Activated CD8-positive, alpha-beta memory T cell treated with anti-CD3 and anti-CD28 coated beads, Interleukin-2, amount 10 ng/mL, durations not matched to agents 7 days and 5 days (primary cell): ENCODE results near the gene CIDEA. TPM values are rescaled to one million over a fixed set of nuclear protein-coding genes. Genes with fewer than 3 reads are reported as not detected.
"Not testable (repeated sequence)": the region's sequence is repeated elsewhere in the genome, so short reads cannot be mapped to it uniquely, and the experiment has no call there.

Source experiments
- ATAC-seq: fragments of 150-1000 bp; cut with Tn5 transposase; one replicate; pipeline ENCODE4 v1.10.0; 2021; ENCODE audit warnings: moderate library complexity
- CTCF ChIA-PET: fragments of 350-600 bp; sonication (Branson Sonifier 250); formaldehyde crosslinking; loops from one replicate; lab custom pipeline; 2021; ENCODE audit warnings: antibody characterized with exemption; lab: Charles Lee
- DNase-seq: peaks from one replicate; pipeline ENCODE4 v3.0.0-alpha.2; 2020
- H3K27ac Mint-ChIP-seq: one replicate; pipeline ENCODE4 v1.8.0; 2021; ENCODE audit warnings: mild to moderate bottlenecking, mixed read lengths
- H3K27me3 Mint-ChIP-seq: one replicate; pipeline ENCODE4 v1.8.0; 2021; ENCODE audit warnings: mixed read lengths
- H3K36me3 Mint-ChIP-seq: one replicate; pipeline ENCODE4 v1.8.0; 2021; ENCODE audit warnings: mild to moderate bottlenecking, mixed read lengths
- H3K4me1 Mint-ChIP-seq: one replicate; pipeline ENCODE4 v1.8.0; 2021; ENCODE audit warnings: mixed read lengths
- H3K4me3 Mint-ChIP-seq: one replicate; pipeline ENCODE4 v1.8.0; 2021; ENCODE audit warnings: mild to moderate bottlenecking, moderate library complexity, mixed read lengths
- H3K9me3 Mint-ChIP-seq: one replicate; pipeline ENCODE4 v1.8.0; 2022; ENCODE audit warnings: low read depth, mixed read lengths
- total RNA-seq, 2 experiments: library from RNA; stranded (reverse); gene quantifications; one replicate each; pipeline ENCODE4 v1.2.3, GENCODE V29; 2021

The CIDEA gene
- total RNA-seq, 2 experiments from 2014 or later, result not detected

DNA sequence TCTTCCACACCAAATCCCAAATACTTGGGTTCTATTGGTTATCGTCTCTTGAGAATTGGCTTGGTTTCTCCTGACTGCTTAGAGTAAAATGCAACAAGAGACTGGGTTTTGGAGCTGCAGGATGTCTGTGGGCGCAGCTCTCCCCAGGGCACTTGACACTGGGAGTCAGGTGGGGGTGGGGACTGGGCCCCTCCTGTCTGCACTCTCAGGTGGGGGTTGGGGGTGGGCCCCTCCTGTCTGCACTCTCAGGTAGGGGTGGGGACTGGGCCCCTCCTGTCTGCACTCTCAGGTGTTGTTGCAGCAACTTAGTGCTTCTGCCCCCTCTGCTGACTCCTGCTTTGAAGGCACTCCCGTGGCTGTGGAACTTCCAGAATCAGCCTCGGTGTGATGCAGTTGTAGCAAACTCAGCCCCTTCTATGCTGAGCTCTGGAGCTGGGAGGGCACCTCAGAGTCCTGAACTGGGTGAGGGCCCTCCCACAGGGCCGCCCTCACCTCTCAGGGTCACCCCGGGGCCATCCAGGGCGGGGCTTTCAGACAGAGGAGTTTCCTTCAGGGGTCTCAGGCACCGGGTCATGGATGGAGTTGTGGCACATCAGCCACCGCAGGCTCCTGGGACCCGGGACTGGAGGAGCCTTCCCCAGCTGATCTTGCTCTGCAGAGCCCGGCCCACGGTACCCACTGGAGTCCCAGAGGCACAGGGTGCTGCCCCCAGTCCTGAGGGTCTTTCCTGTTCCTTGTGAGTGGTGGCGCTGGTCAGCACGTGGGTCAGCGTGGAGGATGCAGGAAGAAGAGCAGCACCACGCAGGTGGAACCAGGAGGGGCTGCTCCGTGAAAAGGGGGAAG is 22.9 kb upstream of the CIDEA start:
- H3K4me1 Mint-ChIP-seq, result peaks cover 1% of the 10 kb centered on the region
- H3K36me3 Mint-ChIP-seq, result no peaks in the 10 kb centered on the region
- CTCF ChIA-PET, result no interaction called here
- peaks cover 4% of the 10 kb centered on the region for H3K27me3 Mint-ChIP-seq
- ATAC-seq (no peak), DNase-seq (no peak)
- no peak overlapping the region for H3K4me3 Mint-ChIP-seq
- no peaks in the 10 kb centered on the region for H3K9me3 Mint-ChIP-seq
- no peak overlapping the region for H3K27ac Mint-ChIP-seq

GRCh38 chr18:12231986-12232385 is 22.2 kb upstream of the CIDEA start:
- peaks cover 4% of the 10 kb centered on the region for H3K27me3 Mint-ChIP-seq
- ATAC-seq (no peak), DNase-seq (no peak)
- H3K4me3 Mint-ChIP-seq, result no peak overlapping the region
- H3K27ac Mint-ChIP-seq, result no peak overlapping the region
- H3K4me1 Mint-ChIP-seq, result peaks cover 1% of the 10 kb centered on the region
- no peaks in the 10 kb centered on the region for H3K36me3 Mint-ChIP-seq
- CTCF ChIA-PET, result no interaction called here
- H3K9me3 Mint-ChIP-seq, result no peaks in the 10 kb centered on the region

- Mint-ChIP-seq H3K36me3 (no peaks in the 10 kb centered on the region), H3K4me1 (peaks cover under 1% of the 10 kb centered on the region), H3K9me3 (no peaks in the 10 kb centered on the region), H3K27me3 (peaks cover 13% of the 10 kb centered on the region), H3K4me3 (no peak overlapping the region), H3K27ac (no peak overlapping the region)
- no peak for DNase-seq
- ATAC-seq, result no peak
- CTCF ChIA-PET, result no interaction called here
These were observed 20.8 kb upstream of the CIDEA start for GRCh38 chr18:12233378-12233777.

GRCh38 chr18:12234451-12235190 is 19.5 kb upstream of the CIDEA start:
- CTCF ChIA-PET, result no interaction called here

GRCh38 chr18:12236141-12236540 is 18.0 kb upstream of the CIDEA start:
- H3K4me1 Mint-ChIP-seq, result no peaks in the 10 kb centered on the region
- H3K4me3 Mint-ChIP-seq, result no peak overlapping the region
- no peak overlapping the region for H3K27ac Mint-ChIP-seq
- no peaks in the 10 kb centered on the region for H3K36me3 Mint-ChIP-seq
- CTCF ChIA-PET, result interaction anchor here (0.9 to 1.2 kb wide), 4 partner anchors 29 to 159 kb away, joined by 3 to 5 read pairs (median 4); no protein-coding TSS in a partner anchor
- ATAC-seq (no peak), DNase-seq (no peak)
- H3K27me3 Mint-ChIP-seq, result peaks cover 31% of the 10 kb centered on the region
- no peaks in the 10 kb centered on the region for H3K9me3 Mint-ChIP-seq

More at GRCh38 chr18:12234451-12235190, 19.5 kb upstream of the CIDEA start:
- no peaks in the 10 kb centered on the region for H3K4me1 Mint-ChIP-seq
- no peaks in the 10 kb centered on the region for H3K36me3 Mint-ChIP-seq
- H3K4me3 Mint-ChIP-seq, result no peak overlapping the region
- H3K27ac Mint-ChIP-seq, result no peak overlapping the region
- no peak for ATAC-seq
- no peaks in the 10 kb centered on the region for H3K9me3 Mint-ChIP-seq
- DNase-seq, result no peak
- H3K27me3 Mint-ChIP-seq, result peaks cover 21% of the 10 kb centered on the region

- Mint-ChIP-seq H3K4me3 (no peak overlapping the region), H3K36me3 (no peaks in the 10 kb centered on the region), H3K4me1 (no peaks in the 10 kb centered on the region), H3K9me3 (no peaks in the 10 kb centered on the region), H3K27me3 (peaks cover 41% of the 10 kb centered on the region), H3K27ac (no peak overlapping the region)
- peak; percentile 97 for ATAC-seq
- CTCF ChIA-PET, result interaction anchor here (0.9 to 1.2 kb wide), 6 partner anchors 28 to 299 kb away, joined by 3 to 5 read pairs (median 4); no protein-coding TSS in a partner anchor
- DNase-seq, result peak; percentile 72
These were observed 17.0 kb upstream of the CIDEA start for GRCh38 chr18:12236934-12237832.

GRCh38 chr18:12238826-12239225 is 15.3 kb upstream of the CIDEA start:
- H3K36me3 Mint-ChIP-seq, result no peaks in the 10 kb centered on the region
- no peaks in the 10 kb centered on the region for H3K4me1 Mint-ChIP-seq
- ATAC-seq, result no peak
- DNase-seq, result no peak
- H3K4me3 Mint-ChIP-seq, result no peak overlapping the region
- no peak overlapping the region for H3K27ac Mint-ChIP-seq
- H3K9me3 Mint-ChIP-seq, result no peaks in the 10 kb centered on the region
- CTCF ChIA-PET, result interaction anchor here (1.5 kb wide), 1 partner anchor 41 kb away, joined by 3 read pairs; no protein-coding TSS in a partner anchor
- H3K27me3 Mint-ChIP-seq, result peaks cover 41% of the 10 kb centered on the region

GRCh38 chr18:12239431-12239830 is 14.7 kb upstream of the CIDEA start:
- H3K27me3 Mint-ChIP-seq, result peaks cover 41% of the 10 kb centered on the region
- DNase-seq (no peak), ATAC-seq (no peak)
- no peak overlapping the region for H3K4me3 Mint-ChIP-seq
- H3K4me1 Mint-ChIP-seq, result no peaks in the 10 kb centered on the region
- CTCF ChIA-PET, result interaction anchor here (1.5 kb wide), 1 partner anchor 40 kb away, joined by 3 read pairs; no protein-coding TSS in a partner anchor
- no peaks in the 10 kb centered on the region for H3K36me3 Mint-ChIP-seq
- no peaks in the 10 kb centered on the region for H3K9me3 Mint-ChIP-seq
- no peak overlapping the region for H3K27ac Mint-ChIP-seq

GRCh38 chr18:12242658-12243260 is 11.4 kb upstream of the CIDEA start:
- H3K4me3 Mint-ChIP-seq, result no peak overlapping the region
- ATAC-seq, result no peak

GRCh38 chr18:12243272-12243671 is 10.9 kb upstream of the CIDEA start:
- H3K36me3 Mint-ChIP-seq, H3K9me3 Mint-ChIP-seq, H3K4me3 Mint-ChIP-seq, ATAC-seq, CTCF ChIA-PET, DNase-seq, H3K27ac Mint-ChIP-seq, H3K4me1 Mint-ChIP-seq: not testable (repeated sequence)
- H3K27me3 Mint-ChIP-seq, result peaks cover 36% of the 10 kb centered on the region

More at GRCh38 chr18:12242658-12243260, 11.4 kb upstream of the CIDEA start:
- DNase-seq, result no peak
- Mint-ChIP-seq H3K27ac (no peak overlapping the region), H3K27me3 (peaks cover 39% of the 10 kb centered on the region), H3K9me3 (no peaks in the 10 kb centered on the region), H3K4me1 (no peaks in the 10 kb centered on the region), H3K36me3 (no peaks in the 10 kb centered on the region)
- CTCF ChIA-PET, result no interaction called here

GRCh38 chr18:12245793-12246135 is 8.4 kb upstream of the CIDEA start:
- no peaks in the 10 kb centered on the region for H3K9me3 Mint-ChIP-seq
- CTCF ChIA-PET, result no interaction called here
- H3K36me3 Mint-ChIP-seq, result no peaks in the 10 kb centered on the region
- DNase-seq (no peak), ATAC-seq (no peak)
- H3K4me3 Mint-ChIP-seq, result no peak overlapping the region
- no peaks in the 10 kb centered on the region for H3K4me1 Mint-ChIP-seq
- H3K27me3 Mint-ChIP-seq, result peaks cover 27% of the 10 kb centered on the region
- no peak overlapping the region for H3K27ac Mint-ChIP-seq

- Mint-ChIP-seq H3K27me3 (peaks cover 25% of the 10 kb centered on the region), H3K4me3 (no peak overlapping the region), H3K36me3 (no peaks in the 10 kb centered on the region), H3K9me3 (no peaks in the 10 kb centered on the region), H3K27ac (no peak overlapping the region), H3K4me1 (no peaks in the 10 kb centered on the region)
- CTCF ChIA-PET, result no interaction called here
- DNase-seq (no peak), ATAC-seq (no peak)
These were observed 7.0 kb upstream of the CIDEA start for GRCh38 chr18:12246849-12247808.
